ENCODE results near the gene NBEA. TPM values are rescaled to one million over a fixed set of nuclear protein-coding genes. Genes with fewer than 3 reads are reported as not detected.

NBEA gene
- total RNA-seq, 2 experiments from 2014 or later, result 0.26 to 0.29 TPM

DNA sequence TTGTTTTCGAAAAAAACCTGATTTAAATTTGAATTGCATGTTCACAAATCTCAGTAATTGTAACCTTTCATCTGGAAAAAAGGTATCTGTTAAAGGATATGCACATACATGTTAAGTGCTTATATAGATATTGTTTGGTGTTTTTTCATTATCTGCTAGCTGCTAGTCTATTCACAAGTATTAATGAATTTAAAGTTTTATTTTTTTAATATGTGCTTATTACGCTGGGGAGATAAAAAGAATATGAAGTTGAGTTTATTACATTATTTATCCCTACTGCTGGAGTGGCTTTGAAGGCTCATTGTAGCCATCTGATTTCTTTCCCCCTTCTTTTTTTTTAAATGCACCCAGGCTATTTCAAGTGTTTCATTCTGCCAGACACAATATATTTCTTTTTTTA, 538.3 kb downstream of the NBEA start:
- no peak for DNase-seq
- ChIA-PET POLR2A (no interaction called here), CTCF (no interaction called here)
- peaks cover 42% of the 10 kb centered on the region for H3K27me3 Mint-ChIP-seq
- peaks cover 12% of the 10 kb centered on the region for H3K4me1 Mint-ChIP-seq (ENCODE audit: low read depth)
- no peak overlapping the region for H3K27ac Mint-ChIP-seq
- no peak overlapping the region for H3K4me3 Mint-ChIP-seq
- no peaks in the 10 kb centered on the region for H3K9me3 Mint-ChIP-seq
- H3K36me3 Mint-ChIP-seq, result peaks cover 7% of the 10 kb centered on the region
- intact Hi-C loops (cut with micrococcal nuclease), result no loop called here

DNA sequence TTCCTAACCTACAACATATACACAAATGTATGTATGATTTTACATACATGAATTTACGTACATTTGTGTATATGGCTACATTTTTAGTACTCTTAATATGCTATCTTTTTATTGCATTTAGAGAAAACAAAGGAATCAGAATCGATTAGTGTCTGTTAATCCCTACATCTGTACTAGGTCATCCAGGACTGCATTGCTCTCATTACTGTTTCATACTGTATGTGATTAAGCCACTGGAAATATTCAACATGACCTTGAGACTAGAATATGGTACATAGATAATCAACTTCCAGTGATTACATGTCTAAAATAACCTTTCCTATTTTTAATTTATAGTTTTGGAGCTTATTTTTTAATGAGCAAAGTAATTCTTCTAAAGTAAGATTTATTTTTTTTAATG, 539.7 kb downstream of the NBEA start:
- intact Hi-C loops (cut with micrococcal nuclease), result no loop called here
- Mint-ChIP-seq H3K27me3 (peaks cover 28% of the 10 kb centered on the region), H3K4me3 (no peak overlapping the region), H3K27ac (no peak overlapping the region), H3K36me3 (no peaks in the 10 kb centered on the region), H3K4me1 (ENCODE audit: low read depth) (no peaks in the 10 kb centered on the region), H3K9me3 (no peaks in the 10 kb centered on the region)
- POLR2A ChIA-PET, result no interaction called here
- DNase-seq, result no peak
- CTCF ChIA-PET, result no interaction called here

DNA sequence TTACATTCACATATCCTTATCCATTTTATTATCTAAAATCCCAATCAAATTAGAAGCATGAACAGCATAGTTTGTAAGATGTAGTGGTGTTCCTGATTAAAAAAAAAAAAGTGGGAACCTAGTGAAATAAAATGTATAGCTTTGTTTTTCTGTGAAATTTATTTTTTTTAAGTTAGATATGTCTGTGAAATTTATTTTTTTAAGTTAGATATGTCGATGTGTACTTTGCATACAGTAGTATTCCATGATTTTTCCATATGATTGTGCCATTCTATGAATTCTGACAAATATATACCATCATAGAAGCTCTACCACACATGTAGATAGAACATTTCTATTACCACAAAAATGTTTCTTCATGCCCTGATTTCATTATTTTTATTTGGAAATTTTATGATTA, 540.5 kb downstream of the NBEA start:
- Mint-ChIP-seq H3K27ac (no peak overlapping the region), H3K36me3 (no peaks in the 10 kb centered on the region), H3K27me3 (peaks cover 20% of the 10 kb centered on the region), H3K9me3 (peaks cover under 1% of the 10 kb centered on the region), H3K4me3 (no peak overlapping the region), H3K4me1 (ENCODE audit: low read depth) (no peaks in the 10 kb centered on the region)
- POLR2A ChIA-PET, result no interaction called here
- DNase-seq, result no peak
- CTCF ChIA-PET, result no interaction called here
- intact Hi-C loops (cut with micrococcal nuclease), result no loop called here

DNA sequence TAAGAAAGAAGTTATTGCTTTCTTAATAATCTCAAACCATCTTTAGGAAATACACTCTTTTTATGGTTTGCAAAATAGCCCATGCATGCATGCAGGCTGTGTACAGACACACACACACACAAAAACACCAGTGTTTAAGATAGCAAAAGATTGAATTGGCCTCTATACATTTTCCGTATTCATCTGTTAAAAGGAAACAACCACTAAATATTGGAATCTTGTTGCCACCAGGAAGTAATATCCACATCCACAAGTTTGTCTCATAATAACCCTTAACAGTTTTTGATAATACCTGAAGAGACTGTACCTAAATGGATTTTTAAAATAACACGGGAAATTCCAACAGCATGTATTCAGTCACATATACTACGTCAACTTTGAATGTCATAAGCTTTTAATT, 541.7 kb downstream of the NBEA start:
- Mint-ChIP-seq H3K27me3 (peaks cover 10% of the 10 kb centered on the region), H3K4me3 (no peak overlapping the region)
- POLR2A ChIA-PET, result no interaction called here

DNA sequence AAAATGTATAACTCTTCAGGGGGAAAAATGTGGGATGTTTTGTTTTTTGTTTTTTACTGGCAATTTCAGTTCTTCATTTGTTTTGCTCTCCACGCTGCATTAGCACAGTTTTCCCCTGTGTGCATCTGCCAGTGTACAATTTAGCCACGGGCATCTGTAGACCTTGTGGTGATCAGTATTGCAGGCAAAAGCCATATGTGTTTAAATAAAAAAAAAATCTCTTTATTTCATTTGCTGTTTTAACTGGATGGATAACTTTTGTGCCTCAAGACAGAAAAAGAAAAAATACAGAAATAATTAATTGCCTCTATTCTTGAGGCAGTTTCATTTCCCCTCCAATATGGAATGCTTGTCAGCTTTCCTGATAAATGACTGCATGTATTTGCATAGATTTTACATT, 542.3 kb downstream of the NBEA start:
- ChIA-PET CTCF (no interaction called here), POLR2A (no interaction called here)
- no peak for DNase-seq
- Mint-ChIP-seq H3K27ac (no peak overlapping the region), H3K4me1 (ENCODE audit: low read depth) (no peaks in the 10 kb centered on the region), H3K9me3 (peaks cover 2% of the 10 kb centered on the region), H3K36me3 (no peaks in the 10 kb centered on the region), H3K4me3 (no peak overlapping the region), H3K27me3 (peaks cover 5% of the 10 kb centered on the region)
- intact Hi-C loops (cut with micrococcal nuclease), result no loop called here

More for the DNA sequence above, 541.7 kb downstream of the NBEA start:
- intact Hi-C loops (cut with micrococcal nuclease), result no loop called here
- H3K36me3 Mint-ChIP-seq, result no peaks in the 10 kb centered on the region
- no peaks in the 10 kb centered on the region for H3K4me1 Mint-ChIP-seq (ENCODE audit: low read depth)
- CTCF ChIA-PET, result no interaction called here
- no peak for DNase-seq
- peaks cover 2% of the 10 kb centered on the region for H3K9me3 Mint-ChIP-seq
- H3K27ac Mint-ChIP-seq, result no peak overlapping the region

DNA sequence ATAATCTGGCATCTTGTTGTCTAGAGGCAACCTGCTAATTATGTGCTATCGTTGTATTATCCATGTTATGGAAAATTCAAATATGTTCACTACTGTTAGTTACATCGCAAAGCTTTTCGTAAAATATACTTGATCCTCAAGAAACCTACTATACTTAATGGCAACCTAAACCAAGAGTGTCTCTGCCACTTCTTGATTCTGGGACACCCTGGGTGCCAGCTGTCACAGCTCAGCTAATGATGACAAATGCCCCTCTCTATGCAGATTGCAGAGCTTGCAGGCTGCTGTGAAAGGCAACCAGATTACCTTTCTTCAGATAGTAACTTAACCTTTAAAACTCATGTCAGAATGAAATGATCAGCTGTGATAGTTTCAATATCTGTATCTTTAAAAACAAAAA, 543.4 kb downstream of the NBEA start:
- Mint-ChIP-seq H3K9me3 (peaks cover 2% of the 10 kb centered on the region), H3K27me3 (peaks cover 2% of the 10 kb centered on the region), H3K4me1 (ENCODE audit: low read depth) (no peaks in the 10 kb centered on the region), H3K36me3 (no peaks in the 10 kb centered on the region), H3K27ac (no peak overlapping the region), H3K4me3 (no peak overlapping the region)
- intact Hi-C loops (cut with micrococcal nuclease), result no loop called here
- DNase-seq, result no peak
- POLR2A ChIA-PET, result no interaction called here
- CTCF ChIA-PET, result no interaction called here

DNA sequence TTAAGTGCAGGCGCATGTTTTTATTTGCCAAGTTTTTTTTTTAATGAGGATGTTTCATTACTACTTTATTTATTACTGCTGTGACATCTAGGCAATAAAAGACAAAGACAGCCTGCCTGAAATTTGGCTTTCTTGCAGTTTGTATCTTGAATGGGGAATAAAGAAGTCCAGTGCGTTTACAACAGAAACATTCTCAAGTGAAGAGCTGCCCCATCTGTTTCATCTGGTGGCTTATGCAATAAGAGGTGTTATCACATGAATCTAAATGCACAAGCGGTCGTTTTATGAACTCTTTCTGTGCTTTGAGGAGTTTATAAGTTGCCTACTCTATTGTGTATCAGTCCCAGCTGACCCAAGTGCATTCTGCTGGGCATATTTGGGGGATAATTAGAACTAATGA, 547.0 kb downstream of the NBEA start:
- no peaks in the 10 kb centered on the region for H3K27me3 Mint-ChIP-seq
- no peak overlapping the region for H3K4me3 Mint-ChIP-seq
- no peak for DNase-seq
- H3K27ac Mint-ChIP-seq, result no peak overlapping the region
- ChIA-PET POLR2A (no interaction called here), CTCF (no interaction called here)
- H3K4me1 Mint-ChIP-seq (ENCODE audit: low read depth), result no peaks in the 10 kb centered on the region
- intact Hi-C loops (cut with micrococcal nuclease), result no loop called here
- no peaks in the 10 kb centered on the region for H3K36me3 Mint-ChIP-seq
- H3K9me3 Mint-ChIP-seq, result peaks cover 5% of the 10 kb centered on the region

DNA sequence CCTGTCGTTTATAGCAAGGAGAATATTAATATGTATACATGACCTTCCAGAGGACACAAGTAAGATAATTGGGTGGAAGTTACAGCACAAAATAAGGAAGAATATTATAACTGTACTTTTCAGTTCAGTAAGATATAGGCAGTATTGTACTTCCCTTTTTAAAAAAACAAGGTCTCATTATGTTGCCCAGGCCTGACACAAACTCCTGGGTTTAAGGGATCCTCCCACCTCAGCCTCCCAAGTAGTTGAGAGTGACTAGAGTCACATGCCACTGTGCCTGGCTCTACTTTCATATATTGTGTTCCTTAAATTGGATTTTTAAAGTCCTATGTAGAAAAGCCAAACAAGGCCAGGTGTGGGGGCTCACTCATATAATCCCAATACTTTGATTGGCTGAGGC, 553.9 kb downstream of the NBEA start:
- no peak overlapping the region for H3K27ac Mint-ChIP-seq
- DNase-seq, result no peak
- ChIA-PET CTCF (interaction anchor here (0.6 kb wide), 1 partner anchor 14 kb away, joined by 3 read pairs; no protein-coding TSS in a partner anchor), POLR2A (no interaction called here)
- H3K4me3 Mint-ChIP-seq, result no peak overlapping the region
- H3K27me3 Mint-ChIP-seq, result no peaks in the 10 kb centered on the region
- H3K4me1 Mint-ChIP-seq (ENCODE audit: low read depth), result no peaks in the 10 kb centered on the region
- no peaks in the 10 kb centered on the region for H3K36me3 Mint-ChIP-seq
- peaks cover 3% of the 10 kb centered on the region for H3K9me3 Mint-ChIP-seq
- intact Hi-C loops (cut with micrococcal nuclease), result no loop called here

DNA sequence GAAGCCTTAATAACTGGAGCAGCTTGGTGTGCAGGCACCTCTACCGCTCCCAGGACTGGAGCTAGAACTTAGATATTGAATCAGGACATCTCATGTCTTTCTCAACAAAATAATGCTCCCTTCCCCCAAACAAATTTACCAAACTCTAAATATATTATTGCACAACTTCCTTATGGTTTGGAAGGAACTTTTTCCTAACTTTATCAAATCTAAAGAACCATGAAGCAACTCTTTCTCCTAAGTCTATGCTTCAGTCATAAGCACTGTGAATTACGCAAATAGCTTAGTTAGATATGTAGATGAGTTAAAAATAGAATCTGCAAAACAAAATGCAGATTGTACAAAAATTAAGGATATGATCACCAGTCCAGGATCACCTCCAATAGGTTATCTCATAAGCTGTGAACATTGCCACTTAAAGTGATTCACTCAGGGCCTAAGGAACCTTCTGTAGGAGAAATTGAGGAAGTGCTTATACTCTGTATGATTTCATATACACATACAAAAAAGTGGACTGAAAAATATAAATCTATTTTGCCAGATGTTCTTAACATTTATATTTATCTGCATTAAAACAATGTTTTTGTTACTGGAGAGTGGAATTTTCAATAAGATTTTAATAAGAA, 554.8 kb downstream of the NBEA start:
- DNase-seq, result no peak
- POLR2A ChIA-PET, result no interaction called here
- Mint-ChIP-seq H3K9me3 (peaks cover 3% of the 10 kb centered on the region), H3K27ac (no peak overlapping the region), H3K4me1 (ENCODE audit: low read depth) (no peaks in the 10 kb centered on the region), H3K4me3 (no peak overlapping the region), H3K27me3 (no peaks in the 10 kb centered on the region), H3K36me3 (no peaks in the 10 kb centered on the region)
- CTCF ChIA-PET, result interaction anchor here (0.6 kb wide), 1 partner anchor 13 kb away, joined by 3 read pairs; no protein-coding TSS in a partner anchor
- intact Hi-C loops (cut with micrococcal nuclease), result no loop called here

DNA sequence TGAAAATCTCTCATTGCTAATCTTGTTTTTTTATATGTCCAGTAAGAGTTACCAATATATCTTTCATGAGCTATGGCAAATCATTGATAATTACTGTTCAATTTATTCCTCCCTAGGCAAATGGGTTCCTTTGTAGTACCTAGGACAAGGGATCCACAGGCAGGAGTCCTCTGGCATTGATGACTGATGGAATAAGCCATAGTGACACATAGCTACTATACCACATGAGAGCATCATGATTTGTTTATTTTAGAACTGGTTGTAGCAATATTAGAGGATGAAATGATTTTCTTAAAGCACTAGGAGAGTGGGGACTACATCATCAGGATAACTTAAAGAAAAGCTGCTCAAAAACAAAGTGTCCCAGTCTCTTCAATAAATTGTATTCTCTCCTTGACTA, 556.2 kb downstream of the NBEA start:
- Mint-ChIP-seq H3K4me3 (no peak overlapping the region), H3K27me3 (no peaks in the 10 kb centered on the region), H3K36me3 (no peaks in the 10 kb centered on the region), H3K4me1 (ENCODE audit: low read depth) (no peaks in the 10 kb centered on the region), H3K27ac (no peak overlapping the region), H3K9me3 (no peaks in the 10 kb centered on the region)
- no peak for DNase-seq
- CTCF ChIA-PET, result no interaction called here
- POLR2A ChIA-PET, result no interaction called here
- intact Hi-C loops (cut with micrococcal nuclease), result no loop called here

DNA sequence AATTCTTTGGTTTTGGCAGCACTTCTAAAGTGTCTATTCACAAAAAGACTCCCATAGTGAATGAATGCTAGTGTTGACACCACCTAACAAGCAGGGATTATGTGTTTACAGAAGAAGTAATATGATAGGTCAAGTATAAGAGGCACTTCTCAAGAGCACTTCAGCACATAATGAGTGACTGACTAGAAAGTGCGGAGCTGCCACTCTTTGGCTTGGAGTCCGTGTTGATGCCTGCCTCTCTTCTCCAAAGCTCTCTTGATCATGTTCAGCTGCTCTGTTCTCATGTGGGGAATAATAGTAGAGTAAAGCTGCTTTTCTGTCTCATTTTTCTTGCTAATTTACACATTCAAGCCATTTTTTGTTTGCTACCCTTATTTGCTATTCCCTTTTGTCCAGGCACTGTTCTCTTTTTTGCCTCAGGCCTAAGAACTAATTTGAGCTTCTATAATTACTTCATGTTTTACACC, 557.2 kb downstream of the NBEA start:
- POLR2A ChIA-PET, result no interaction called here
- CTCF ChIA-PET, result no interaction called here
- H3K9me3 Mint-ChIP-seq, result no peaks in the 10 kb centered on the region
- no peak overlapping the region for H3K4me3 Mint-ChIP-seq
- H3K27me3 Mint-ChIP-seq, result no peaks in the 10 kb centered on the region
- no peak for DNase-seq
- no peak overlapping the region for H3K27ac Mint-ChIP-seq
- intact Hi-C loops (cut with micrococcal nuclease), result no loop called here
- H3K36me3 Mint-ChIP-seq, result no peaks in the 10 kb centered on the region
- H3K4me1 Mint-ChIP-seq (ENCODE audit: low read depth), result no peaks in the 10 kb centered on the region

DNA sequence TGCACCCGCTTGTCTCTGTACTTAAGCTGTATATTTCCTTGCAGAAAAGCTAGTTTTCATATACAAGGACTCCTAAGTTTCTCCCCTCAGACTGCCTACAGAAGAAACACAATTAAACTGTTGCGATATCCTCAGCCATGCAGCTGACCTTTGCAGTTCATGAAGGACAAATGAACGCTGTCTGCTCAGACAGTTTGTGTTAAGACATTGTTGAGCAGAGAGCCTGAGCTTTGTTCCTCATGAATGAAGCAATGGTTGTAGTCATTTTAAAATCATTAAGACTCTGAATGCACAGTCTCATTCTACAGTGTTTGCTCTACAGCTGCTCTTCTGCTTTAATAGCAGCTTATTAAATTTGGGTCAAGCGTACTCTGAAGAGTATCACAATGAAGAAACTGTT, 557.6 kb downstream of the NBEA start:
- Mint-ChIP-seq H3K9me3 (no peaks in the 10 kb centered on the region), H3K4me1 (ENCODE audit: low read depth) (no peaks in the 10 kb centered on the region), H3K27ac (no peak overlapping the region), H3K4me3 (no peak overlapping the region), H3K36me3 (no peaks in the 10 kb centered on the region), H3K27me3 (no peaks in the 10 kb centered on the region)
- intact Hi-C loops (cut with micrococcal nuclease), result no loop called here
- ChIA-PET POLR2A (no interaction called here), CTCF (no interaction called here)
- no peak for DNase-seq

DNA sequence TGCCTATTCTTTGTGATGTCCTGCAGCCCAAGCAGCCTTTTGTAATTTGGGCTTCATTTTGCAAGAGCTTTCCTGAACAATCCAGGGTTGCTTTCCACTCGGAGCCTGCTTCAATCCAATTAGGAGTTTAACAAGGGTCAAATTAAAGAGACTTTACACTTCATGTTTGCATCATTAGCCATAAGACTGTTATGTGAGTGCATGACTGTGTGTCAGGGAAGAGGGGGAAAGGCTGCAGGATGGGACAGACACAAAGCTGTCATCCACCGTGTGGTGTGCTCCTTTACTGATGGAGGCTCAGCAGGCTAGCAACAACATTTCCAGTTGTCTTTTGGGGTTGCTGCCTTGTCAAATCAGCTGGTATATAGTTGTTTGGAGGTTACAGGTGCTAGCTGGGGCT, 558.1 kb downstream of the NBEA start:
- CTCF ChIA-PET, result no interaction called here
- no peaks in the 10 kb centered on the region for H3K4me1 Mint-ChIP-seq (ENCODE audit: low read depth)
- H3K27ac Mint-ChIP-seq, result no peak overlapping the region
- DNase-seq, result no peak
- no peaks in the 10 kb centered on the region for H3K9me3 Mint-ChIP-seq
- no peaks in the 10 kb centered on the region for H3K27me3 Mint-ChIP-seq
- no peaks in the 10 kb centered on the region for H3K36me3 Mint-ChIP-seq
- POLR2A ChIA-PET, result no interaction called here
- intact Hi-C loops (cut with micrococcal nuclease), result no loop called here
- H3K4me3 Mint-ChIP-seq, result no peak overlapping the region
